GM12873 (cell line): ENCODE measurements around the gene PLEKHB2.

Experiments used
- CTCF ChIP-seq: IDR thresholded peaks from 2 replicates; pipeline ENCODE4 v1.5.1; 2012; ENCODE audit warnings: low read depth, mild to moderate bottlenecking, moderate library complexity, low read length, control low read depth; ENCODE audit not compliant: insufficient read depth; ENCODE audit errors: missing control alignments

PLEKHB2 gene

GRCh38 chr2:131105950-131106801 lies 1.0 kb downstream of the PLEKHB2 start:
- no peak for TF ChIP-seq CTCF

GRCh38 chr2:131112529-131112928 lies 7.4 kb downstream of the PLEKHB2 start:
- no peak for TF ChIP-seq CTCF

- no peak for TF ChIP-seq CTCF
These were observed 8.6 kb downstream of the PLEKHB2 start for GRCh38 chr2:131113566-131114227.

- TF ChIP-seq CTCF = no peak
These were observed 10.6 kb downstream of the PLEKHB2 start for GRCh38 chr2:131115752-131116151.

GRCh38 chr2:131120815-131121317 lies 15.7 kb downstream of the PLEKHB2 start:
- no peak for TF ChIP-seq CTCF

GRCh38 chr2:131121464-131121863 lies 16.3 kb downstream of the PLEKHB2 start:
- TF ChIP-seq CTCF = no peak

GRCh38 chr2:131122496-131122895 lies 17.4 kb downstream of the PLEKHB2 start:
- TF ChIP-seq CTCF = no peak
